ENCODE results near the gene SLC66A2. TPM values are rescaled to one million over a fixed set of nuclear protein-coding genes. Genes with fewer than 3 reads are reported as not detected.

Gene SLC66A2
- total RNA-seq, 1 donor from 2014 or later = 31.6 TPM

DNA sequence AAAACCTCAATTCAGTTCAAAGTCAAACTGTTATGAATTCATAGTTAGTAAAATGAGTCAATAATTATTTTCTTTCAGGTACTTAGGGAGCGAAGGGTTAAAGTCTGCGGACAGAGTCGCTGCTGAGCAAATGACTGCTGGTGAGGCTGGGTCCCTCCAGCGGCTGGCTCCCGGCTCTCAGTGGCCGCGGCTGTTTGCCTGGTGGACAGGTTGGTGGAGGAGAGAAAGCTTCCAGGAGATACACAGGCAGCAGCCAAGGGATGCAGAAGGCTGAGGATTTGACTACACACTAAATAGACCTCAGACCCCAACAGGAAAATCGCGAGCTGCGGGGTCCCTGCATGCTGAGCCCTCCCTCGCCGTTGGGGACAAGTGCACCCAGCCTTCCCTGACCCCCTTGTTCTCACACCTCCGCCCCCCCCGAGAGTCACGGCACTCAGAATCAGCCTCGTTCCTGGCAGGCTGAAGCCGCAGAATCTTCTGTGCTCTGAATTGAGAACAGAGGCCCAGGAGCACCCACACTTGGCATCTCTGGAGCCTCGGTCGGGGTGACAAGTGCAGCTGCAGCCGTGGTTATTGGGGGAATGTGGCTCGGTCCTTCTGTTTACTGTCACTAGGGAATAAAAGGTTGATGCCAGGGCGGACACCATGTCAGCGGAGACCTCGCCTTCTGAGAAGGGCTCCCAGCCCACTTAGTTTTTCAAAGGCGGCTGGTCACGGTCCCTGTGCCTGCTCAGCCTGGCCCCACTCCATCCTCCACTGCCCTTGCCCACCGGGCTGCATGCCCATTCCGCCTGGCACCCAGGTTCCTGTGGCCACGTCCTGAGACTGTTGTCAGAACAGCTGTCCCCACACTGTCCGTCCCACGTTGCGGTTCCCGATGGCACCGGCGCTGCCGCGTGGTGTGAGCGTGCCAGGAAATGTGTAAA, 74.0 kb downstream of the SLC66A2 start:
- H3K27me3 Mint-ChIP-seq = peaks cover 13% of the 10 kb centered on the region
- no peaks in the 10 kb centered on the region for H3K4me1 Mint-ChIP-seq (ENCODE audit: low read depth)
- H3K36me3 Mint-ChIP-seq (ENCODE audit: insufficient read depth) = no peaks in the 10 kb centered on the region
- H3K4me3 Mint-ChIP-seq (ENCODE audit: low read depth) = no peak overlapping the region
- peaks cover 5% of the 10 kb centered on the region for H3K9me3 Mint-ChIP-seq (ENCODE audit: low read depth)
- TF ChIP-seq, protein P1, sequence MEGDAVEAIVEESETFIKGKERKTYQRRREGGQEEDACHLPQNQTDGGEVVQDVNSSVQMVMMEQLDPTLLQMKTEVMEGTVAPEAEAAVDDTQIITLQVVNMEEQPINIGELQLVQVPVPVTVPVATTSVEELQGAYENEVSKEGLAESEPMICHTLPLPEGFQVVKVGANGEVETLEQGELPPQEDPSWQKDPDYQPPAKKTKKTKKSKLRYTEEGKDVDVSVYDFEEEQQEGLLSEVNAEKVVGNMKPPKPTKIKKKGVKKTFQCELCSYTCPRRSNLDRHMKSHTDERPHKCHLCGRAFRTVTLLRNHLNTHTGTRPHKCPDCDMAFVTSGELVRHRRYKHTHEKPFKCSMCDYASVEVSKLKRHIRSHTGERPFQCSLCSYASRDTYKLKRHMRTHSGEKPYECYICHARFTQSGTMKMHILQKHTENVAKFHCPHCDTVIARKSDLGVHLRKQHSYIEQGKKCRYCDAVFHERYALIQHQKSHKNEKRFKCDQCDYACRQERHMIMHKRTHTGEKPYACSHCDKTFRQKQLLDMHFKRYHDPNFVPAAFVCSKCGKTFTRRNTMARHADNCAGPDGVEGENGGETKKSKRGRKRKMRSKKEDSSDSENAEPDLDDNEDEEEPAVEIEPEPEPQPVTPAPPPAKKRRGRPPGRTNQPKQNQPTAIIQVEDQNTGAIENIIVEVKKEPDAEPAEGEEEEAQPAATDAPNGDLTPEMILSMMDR (IDR thresholded peaks at IDR 0.05; ENCODE audit: unreplicated experiment) = no peak
- no peak overlapping the region for H3K27ac Mint-ChIP-seq
- no peak for DNase-seq (ENCODE audit: low spot score, unreplicated experiment)

DNA sequence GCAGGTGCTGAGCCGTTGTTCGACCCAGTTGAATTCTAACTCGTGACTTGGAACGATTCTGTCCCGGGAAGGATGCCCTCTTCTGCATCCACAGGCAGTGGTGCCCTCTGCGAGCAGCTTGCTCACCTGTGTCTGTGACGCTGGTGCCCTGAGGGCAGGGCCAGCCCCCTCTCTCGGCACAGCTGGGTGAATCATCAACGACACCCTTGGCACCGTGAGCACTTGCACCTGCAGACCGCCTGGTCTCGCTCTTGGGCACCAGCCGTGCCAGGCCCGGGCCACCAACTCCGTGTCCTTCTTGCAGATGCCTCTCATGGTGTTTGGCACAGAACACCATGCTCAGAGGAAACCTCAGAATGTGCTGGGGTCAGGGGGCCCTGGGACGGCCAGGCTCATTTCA, 75.0 kb downstream of the SLC66A2 start:
- no peaks in the 10 kb centered on the region for H3K36me3 Mint-ChIP-seq (ENCODE audit: insufficient read depth)
- H3K27me3 Mint-ChIP-seq = peaks cover 13% of the 10 kb centered on the region
- no peak for DNase-seq (ENCODE audit: low spot score, unreplicated experiment)
- no peak overlapping the region for H3K4me3 Mint-ChIP-seq (ENCODE audit: low read depth)
- H3K27ac Mint-ChIP-seq = no peak overlapping the region
- TF ChIP-seq, protein P1 (IDR thresholded peaks at IDR 0.05; ENCODE audit: unreplicated experiment) = no peak
- H3K4me1 Mint-ChIP-seq (ENCODE audit: low read depth) = no peaks in the 10 kb centered on the region
- H3K9me3 Mint-ChIP-seq (ENCODE audit: low read depth) = peaks cover 5% of the 10 kb centered on the region

DNA sequence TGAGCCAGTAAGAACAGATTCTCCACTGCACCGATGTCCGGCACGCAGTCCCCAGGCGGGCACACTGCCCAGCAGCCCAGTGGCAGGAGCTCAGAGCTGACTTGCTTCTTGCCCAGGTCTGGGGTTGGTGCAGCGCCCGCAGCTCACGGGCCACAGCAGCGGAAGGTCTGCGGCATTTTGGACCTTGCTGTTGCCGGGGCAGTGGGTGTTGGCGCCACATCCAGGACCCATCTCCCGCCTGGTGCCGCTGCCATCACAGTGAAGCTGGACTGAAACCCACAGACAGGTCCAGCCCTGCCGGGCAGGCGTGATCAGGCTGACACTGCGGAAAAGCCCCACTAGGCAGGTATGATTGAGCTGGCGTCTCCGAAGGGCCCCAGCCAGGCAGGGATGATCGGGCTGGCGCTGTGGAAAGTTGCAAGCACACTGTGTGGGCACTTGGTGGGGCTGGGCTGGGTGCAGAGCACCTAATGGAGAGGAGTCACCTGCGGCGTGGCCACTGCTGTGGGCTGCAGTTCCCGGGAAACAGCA, 75.5 kb downstream of the SLC66A2 start:
- Mint-ChIP-seq H3K4me3 (ENCODE audit: low read depth) (no peak overlapping the region), H3K27me3 (peaks cover 13% of the 10 kb centered on the region), H3K4me1 (ENCODE audit: low read depth) (no peaks in the 10 kb centered on the region), H3K9me3 (ENCODE audit: low read depth) (peaks cover 5% of the 10 kb centered on the region), H3K36me3 (ENCODE audit: insufficient read depth) (no peaks in the 10 kb centered on the region), H3K27ac (no peak overlapping the region)
- TF ChIP-seq, protein P1 (IDR thresholded peaks at IDR 0.05; ENCODE audit: unreplicated experiment) = no peak
- DNase-seq (ENCODE audit: low spot score, unreplicated experiment) = no peak

DNA sequence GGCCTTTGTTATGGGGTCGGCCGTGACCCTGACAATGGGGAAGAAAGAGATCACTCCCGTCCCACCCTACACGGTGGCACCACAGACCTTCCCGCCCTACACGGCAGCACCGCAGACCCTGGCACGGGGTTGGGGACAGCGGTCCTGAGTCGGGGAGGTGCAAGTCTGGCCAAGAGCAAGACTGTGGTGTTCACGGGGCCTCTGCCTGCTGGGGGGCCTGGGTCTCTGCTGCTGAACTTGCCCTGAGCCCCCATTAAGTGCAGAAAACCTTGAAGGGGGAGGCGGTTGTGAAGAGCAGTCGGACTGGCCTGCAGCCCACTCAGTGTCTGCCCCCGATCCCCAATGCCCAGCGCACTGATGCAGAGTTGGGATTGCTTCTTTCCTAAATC, 75.9 kb downstream of the SLC66A2 start:
- Mint-ChIP-seq H3K4me3 (ENCODE audit: low read depth) (no peak overlapping the region), H3K27ac (no peak overlapping the region), H3K9me3 (ENCODE audit: low read depth) (peaks cover 5% of the 10 kb centered on the region), H3K27me3 (peaks cover 13% of the 10 kb centered on the region), H3K4me1 (ENCODE audit: low read depth) (no peaks in the 10 kb centered on the region), H3K36me3 (ENCODE audit: insufficient read depth) (no peaks in the 10 kb centered on the region)
- TF ChIP-seq, protein P1 (IDR thresholded peaks at IDR 0.05; ENCODE audit: unreplicated experiment) = no peak
- DNase-seq (ENCODE audit: low spot score, unreplicated experiment) = no peak

DNA sequence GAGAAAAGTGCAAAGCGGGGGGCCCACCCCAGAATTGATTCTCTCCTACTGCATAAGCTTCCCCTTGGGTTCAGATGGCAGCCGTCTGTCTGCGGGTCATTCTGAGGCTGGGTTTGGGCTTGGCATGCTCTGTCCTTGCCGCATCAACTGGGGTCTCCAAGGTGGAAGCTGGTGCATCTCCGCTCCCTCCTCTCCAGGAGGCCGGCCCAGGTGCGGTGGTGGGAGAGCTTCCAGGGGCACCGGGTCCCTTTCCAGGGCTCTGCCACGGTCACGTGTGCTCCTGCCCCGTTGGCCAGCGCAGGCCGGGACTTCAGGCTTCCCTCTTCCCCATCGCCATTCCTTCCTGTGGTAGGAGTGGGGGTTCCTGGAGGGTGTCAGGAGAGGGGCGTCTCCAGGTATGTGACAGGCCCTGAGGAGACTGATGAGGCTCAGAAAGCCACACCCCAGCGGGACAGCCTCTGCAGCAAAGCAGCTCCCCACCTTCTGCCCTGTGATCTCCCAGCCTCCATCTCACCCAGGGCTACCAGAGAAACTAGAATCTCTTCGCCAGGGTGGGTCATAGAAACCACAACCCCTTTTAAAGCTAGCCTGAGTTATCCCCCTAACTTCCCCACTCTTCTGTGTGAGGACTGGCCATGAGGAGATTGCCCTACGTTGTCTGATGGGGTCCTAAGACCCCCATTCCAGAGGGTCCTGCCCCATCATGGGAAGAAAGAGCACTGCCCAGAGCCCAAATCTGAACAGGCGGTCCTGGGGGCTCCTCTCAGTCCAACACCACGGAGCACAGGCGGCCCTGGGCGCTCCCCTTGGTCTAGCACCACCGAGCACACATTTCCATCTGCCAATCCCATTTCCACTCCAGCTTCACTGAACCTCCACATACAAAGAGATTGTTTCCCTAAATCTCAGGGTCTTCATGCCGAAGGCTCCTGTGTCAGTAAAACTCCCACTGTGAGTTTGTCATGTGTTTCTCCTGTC, 76.6 kb downstream of the SLC66A2 start:
- Mint-ChIP-seq H3K4me3 (ENCODE audit: low read depth) (no peak overlapping the region), H3K27me3 (peaks cover 13% of the 10 kb centered on the region), H3K27ac (no peak overlapping the region), H3K36me3 (ENCODE audit: insufficient read depth) (no peaks in the 10 kb centered on the region), H3K9me3 (ENCODE audit: low read depth) (peaks cover 5% of the 10 kb centered on the region), H3K4me1 (ENCODE audit: low read depth) (no peaks in the 10 kb centered on the region)
- TF ChIP-seq, protein P1 (IDR thresholded peaks at IDR 0.05; ENCODE audit: unreplicated experiment) = no peak
- no peak for DNase-seq (ENCODE audit: low spot score, unreplicated experiment)
